VCaP (cell line): ENCODE data around the gene GPX7.

Source experiments
- H3K27ac ChIP-seq: fragments of 450-650 bp; 2 replicates; pipeline ENCODE4 v1.5.1; 2017
- CTCF ChIP-seq: fragments of 450-650 bp; conservative IDR thresholded peaks from 2 replicates; pipeline ENCODE4 v1.5.1; 2017; ENCODE audit warnings: mild to moderate bottlenecking, moderate library complexity

The GPX7 gene

GRCh38 chr1:52636721-52637695, 34.8 kb downstream of the GPX7 start:
- no peak for TF ChIP-seq CTCF
- H3K27ac ChIP-seq = no peak overlapping the region

- TF ChIP-seq CTCF = no peak
These were observed 35.8 kb downstream of the GPX7 start for GRCh38 chr1:52637946-52638345.

GRCh38 chr1:52640697-52641096, 38.5 kb downstream of the GPX7 start:
- H3K27ac ChIP-seq = no peak overlapping the region
- no peak for TF ChIP-seq CTCF

More at GRCh38 chr1:52637946-52638345, 35.8 kb downstream of the GPX7 start:
- H3K27ac ChIP-seq = no peak overlapping the region

- no peak overlapping the region for H3K27ac ChIP-seq
- TF ChIP-seq CTCF = no peak
These were observed 39.1 kb downstream of the GPX7 start for GRCh38 chr1:52641307-52641706.

- no peak for TF ChIP-seq CTCF
- no peak overlapping the region for H3K27ac ChIP-seq
These were observed 43.1 kb downstream of the GPX7 start for GRCh38 chr1:52645261-52645660.

- no peak overlapping the region for H3K27ac ChIP-seq
- no peak for TF ChIP-seq CTCF
These were observed 49.7 kb downstream of the GPX7 start for GRCh38 chr1:52651904-52652303.

- no peak for TF ChIP-seq CTCF
- H3K27ac ChIP-seq = no peak overlapping the region
These were observed 51.2 kb downstream of the GPX7 start for GRCh38 chr1:52653207-52653849.
